Measurements from ENCODE around the gene TACC2. TPM values are rescaled to one million over a fixed set of nuclear protein-coding genes. Genes with fewer than 3 reads are reported as not detected.

The TACC2 gene
- total RNA-seq, 1 donor from 2014 or later: 76.4 TPM

DNA sequence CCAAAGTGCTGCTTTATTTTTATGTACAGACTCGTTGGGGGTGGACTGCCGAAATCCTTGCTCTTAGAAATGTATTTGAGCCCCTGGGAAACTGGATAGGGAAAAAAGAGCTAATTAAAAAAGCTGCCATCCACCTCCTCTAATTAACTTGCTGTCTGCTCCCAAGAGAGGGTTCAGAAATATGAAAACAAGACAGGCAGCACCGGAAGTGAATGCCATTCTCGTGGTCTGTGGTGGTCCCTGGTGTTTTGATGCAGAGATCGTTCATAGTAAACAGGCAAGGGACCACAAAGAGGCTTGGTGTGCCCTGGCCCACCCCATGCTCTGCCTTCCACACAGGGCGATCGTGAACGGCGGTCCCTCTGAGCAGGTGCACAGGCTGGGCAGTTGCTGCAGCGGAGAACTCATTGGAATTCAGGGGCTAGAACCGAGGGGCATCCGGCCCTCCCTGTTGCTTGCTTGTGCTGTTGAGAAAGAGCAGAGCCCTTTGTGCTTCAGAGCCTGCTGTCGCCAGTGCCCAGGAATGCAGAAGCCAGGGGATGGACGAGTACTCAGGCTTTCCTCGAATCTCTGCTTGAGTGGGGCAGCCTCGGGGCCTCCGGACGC, 203.1 kb downstream of the TACC2 start:
- no peak for DNase-seq (ENCODE audit: extremely low spot score in 2 of 2)
- H3K9me3 ChIP-seq: no peaks in the 10 kb centered on the region
- no peak overlapping the region for H3K4me3 ChIP-seq
- no peaks in the 10 kb centered on the region for H3K27me3 ChIP-seq
- peaks cover 0 to 12% of the 10 kb centered on the region in 2 donors for H3K36me3 ChIP-seq
- no peak overlapping the region for H3K27ac ChIP-seq
- no peaks in the 10 kb centered on the region for H3K4me1 ChIP-seq
- intact Hi-C loops (cut with DNase I): no loop called here
- TF ChIP-seq POLR2AphosphoS5 (IDR thresholded peaks at IDR 0.05; ENCODE audit: insufficient read depth in 1 of 2, low read depth in 1 of 2) (no peak), POLR2A (IDR thresholded peaks at IDR 0.05) (no peak)
- TF ChIP-seq, protein P1, sequence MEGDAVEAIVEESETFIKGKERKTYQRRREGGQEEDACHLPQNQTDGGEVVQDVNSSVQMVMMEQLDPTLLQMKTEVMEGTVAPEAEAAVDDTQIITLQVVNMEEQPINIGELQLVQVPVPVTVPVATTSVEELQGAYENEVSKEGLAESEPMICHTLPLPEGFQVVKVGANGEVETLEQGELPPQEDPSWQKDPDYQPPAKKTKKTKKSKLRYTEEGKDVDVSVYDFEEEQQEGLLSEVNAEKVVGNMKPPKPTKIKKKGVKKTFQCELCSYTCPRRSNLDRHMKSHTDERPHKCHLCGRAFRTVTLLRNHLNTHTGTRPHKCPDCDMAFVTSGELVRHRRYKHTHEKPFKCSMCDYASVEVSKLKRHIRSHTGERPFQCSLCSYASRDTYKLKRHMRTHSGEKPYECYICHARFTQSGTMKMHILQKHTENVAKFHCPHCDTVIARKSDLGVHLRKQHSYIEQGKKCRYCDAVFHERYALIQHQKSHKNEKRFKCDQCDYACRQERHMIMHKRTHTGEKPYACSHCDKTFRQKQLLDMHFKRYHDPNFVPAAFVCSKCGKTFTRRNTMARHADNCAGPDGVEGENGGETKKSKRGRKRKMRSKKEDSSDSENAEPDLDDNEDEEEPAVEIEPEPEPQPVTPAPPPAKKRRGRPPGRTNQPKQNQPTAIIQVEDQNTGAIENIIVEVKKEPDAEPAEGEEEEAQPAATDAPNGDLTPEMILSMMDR (IDR thresholded peaks at IDR 0.05): no peak

DNA sequence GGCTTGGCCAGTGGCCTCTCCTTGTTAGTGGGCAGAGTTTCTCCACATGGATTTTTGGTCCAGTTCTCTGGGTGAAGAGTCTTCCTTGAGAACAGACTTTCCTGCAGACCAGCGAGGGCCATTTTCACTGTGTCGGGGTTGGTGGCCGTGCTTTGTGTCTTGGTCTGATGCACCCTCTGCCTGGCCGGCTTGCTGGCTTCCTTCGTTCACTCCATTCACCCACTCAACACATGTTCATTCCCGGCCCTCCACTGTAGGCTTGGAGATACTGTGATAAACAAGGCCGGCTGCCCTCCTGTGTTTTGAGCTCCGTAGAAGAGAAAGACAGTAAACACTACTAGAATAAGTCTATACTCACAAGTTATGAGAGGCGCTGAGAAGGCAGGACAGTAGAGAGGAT, 205.3 kb downstream of the TACC2 start:
- TF ChIP-seq POLR2A (IDR thresholded peaks at IDR 0.05): no peak
- TF ChIP-seq POLR2AphosphoS5 (IDR thresholded peaks at IDR 0.05; ENCODE audit: insufficient read depth in 1 of 2, low read depth in 1 of 2): no peak
- TF ChIP-seq, protein P1 (IDR thresholded peaks at IDR 0.05): no peak
- Histone ChIP-seq H3K36me3 (peaks cover 0 to 12% of the 10 kb centered on the region in 2 donors), H3K27ac (no peak overlapping the region), H3K9me3 (no peaks in the 10 kb centered on the region), H3K4me3 (no peak overlapping the region), H3K27me3 (no peaks in the 10 kb centered on the region), H3K4me1 (no peaks in the 10 kb centered on the region)
- no peak for DNase-seq (ENCODE audit: extremely low spot score in 2 of 2)
- intact Hi-C loops (cut with DNase I): no loop called here

DNA sequence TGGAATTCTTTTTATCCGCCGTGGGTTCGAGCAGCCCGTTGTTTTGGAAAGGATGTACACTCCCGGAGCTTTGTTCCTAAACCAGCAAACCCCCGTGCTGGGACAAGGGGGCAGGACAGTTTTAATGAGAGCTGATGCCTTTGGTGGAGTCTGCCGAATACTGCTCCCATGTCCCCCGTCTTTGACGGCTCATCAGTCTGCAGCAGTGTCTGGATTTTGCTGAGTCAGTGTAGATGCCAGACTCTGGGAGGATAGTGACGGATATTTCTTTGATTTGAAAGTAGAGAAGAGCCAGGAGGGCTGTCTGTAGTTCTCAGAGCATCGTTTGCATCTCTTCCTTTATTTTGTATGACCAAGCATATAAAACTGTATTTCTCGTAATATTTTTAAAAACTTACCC, 207.3 kb downstream of the TACC2 start:
- TF ChIP-seq POLR2AphosphoS5 (IDR thresholded peaks at IDR 0.05; ENCODE audit: insufficient read depth in 1 of 2, low read depth in 1 of 2) (no peak), POLR2A (IDR thresholded peaks at IDR 0.05) (no peak)
- TF ChIP-seq, protein P1 (IDR thresholded peaks at IDR 0.05): no peak
- intact Hi-C loops (cut with DNase I): no loop called here
- peaks cover 0 to 12% of the 10 kb centered on the region in 2 donors for H3K36me3 ChIP-seq
- no peaks in the 10 kb centered on the region for H3K27me3 ChIP-seq
- DNase-seq (ENCODE audit: extremely low spot score in 2 of 2): no peak
- H3K27ac ChIP-seq: no peak overlapping the region
- no peak overlapping the region for H3K4me3 ChIP-seq
- H3K4me1 ChIP-seq: no peaks in the 10 kb centered on the region
- no peaks in the 10 kb centered on the region for H3K9me3 ChIP-seq

DNA sequence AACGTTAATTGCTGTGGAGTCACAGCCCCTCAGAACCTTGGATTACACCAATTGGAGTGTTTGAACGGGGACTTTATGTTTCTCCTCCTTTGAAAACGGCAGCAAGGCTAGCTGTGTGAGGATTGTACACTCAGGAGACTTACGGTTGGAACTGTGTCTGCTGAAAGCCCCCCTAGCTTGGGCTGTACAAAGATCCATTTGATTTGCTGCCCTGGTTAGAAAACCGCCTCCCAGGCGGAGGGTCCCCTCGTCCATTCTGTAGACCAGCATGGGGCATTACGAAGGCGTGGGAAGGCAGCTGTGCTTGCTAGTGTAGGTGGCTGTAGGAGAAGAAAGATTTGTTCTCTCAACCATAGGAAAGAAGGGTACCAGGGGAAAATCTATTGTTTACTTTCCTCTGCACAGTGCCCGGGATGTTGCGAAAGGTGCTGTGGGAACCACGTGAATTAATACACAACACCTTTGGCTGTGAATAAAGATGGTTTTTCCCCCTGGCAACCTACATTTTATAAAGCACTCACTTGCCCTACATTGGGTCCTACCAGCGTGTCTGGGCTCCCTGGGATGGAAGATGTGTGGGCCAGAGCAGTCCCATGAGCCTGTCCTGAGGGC, 208.8 kb downstream of the TACC2 start:
- Histone ChIP-seq H3K36me3 (peaks cover 0 to 12% of the 10 kb centered on the region in 2 donors), H3K27ac (no peak overlapping the region), H3K27me3 (no peaks in the 10 kb centered on the region), H3K9me3 (no peaks in the 10 kb centered on the region), H3K4me1 (no peaks in the 10 kb centered on the region), H3K4me3 (no peak overlapping the region)
- no peak for DNase-seq (ENCODE audit: extremely low spot score in 2 of 2)
- intact Hi-C loops (cut with DNase I): no loop called here
- TF ChIP-seq, protein P1 (IDR thresholded peaks at IDR 0.05): no peak
- TF ChIP-seq POLR2AphosphoS5 (IDR thresholded peaks at IDR 0.05; ENCODE audit: insufficient read depth in 1 of 2, low read depth in 1 of 2) (no peak), POLR2A (IDR thresholded peaks at IDR 0.05) (no peak)

DNA sequence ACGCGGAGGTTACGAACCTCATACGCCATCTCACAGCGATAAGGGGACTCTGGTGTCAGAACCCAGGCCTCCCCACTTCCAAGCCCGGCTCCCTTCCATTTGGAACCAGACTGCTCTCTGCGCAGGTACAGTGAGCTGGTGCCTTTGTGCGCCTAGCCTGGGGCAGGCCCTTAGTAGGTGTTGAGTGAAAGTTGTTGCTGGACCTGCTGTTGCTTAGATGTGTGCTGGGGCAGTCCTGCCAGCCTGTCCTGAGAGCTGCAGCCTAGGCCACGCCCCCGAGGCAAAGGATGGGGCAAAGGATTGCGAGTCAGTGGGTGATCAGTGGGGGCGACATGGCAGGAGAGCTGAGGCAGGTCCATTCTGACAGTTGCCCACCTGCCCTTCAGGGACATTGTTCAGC, 209.7 kb downstream of the TACC2 start:
- no peaks in the 10 kb centered on the region for H3K4me1 ChIP-seq
- H3K36me3 ChIP-seq: peaks cover 0 to 12% of the 10 kb centered on the region in 2 donors
- no peaks in the 10 kb centered on the region for H3K9me3 ChIP-seq
- no peaks in the 10 kb centered on the region for H3K27me3 ChIP-seq
- H3K4me3 ChIP-seq: no peak overlapping the region
- TF ChIP-seq, protein P1 (IDR thresholded peaks at IDR 0.05): no peak
- TF ChIP-seq POLR2A (IDR thresholded peaks at IDR 0.05) (no peak), POLR2AphosphoS5 (IDR thresholded peaks at IDR 0.05; ENCODE audit: insufficient read depth in 1 of 2, low read depth in 1 of 2) (no peak)
- intact Hi-C loops (cut with DNase I): no loop called here
- no peak overlapping the region for H3K27ac ChIP-seq
- DNase-seq (ENCODE audit: extremely low spot score in 2 of 2): no peak

All from vagina (tissue), 2 donors.